Measurements from ENCODE around the gene PRG2.
"Not testable (repeated sequence)": the region's sequence is repeated elsewhere in the genome, so short reads cannot be mapped to it uniquely, and the experiment has no call there.

Gene PRG2

DNA sequence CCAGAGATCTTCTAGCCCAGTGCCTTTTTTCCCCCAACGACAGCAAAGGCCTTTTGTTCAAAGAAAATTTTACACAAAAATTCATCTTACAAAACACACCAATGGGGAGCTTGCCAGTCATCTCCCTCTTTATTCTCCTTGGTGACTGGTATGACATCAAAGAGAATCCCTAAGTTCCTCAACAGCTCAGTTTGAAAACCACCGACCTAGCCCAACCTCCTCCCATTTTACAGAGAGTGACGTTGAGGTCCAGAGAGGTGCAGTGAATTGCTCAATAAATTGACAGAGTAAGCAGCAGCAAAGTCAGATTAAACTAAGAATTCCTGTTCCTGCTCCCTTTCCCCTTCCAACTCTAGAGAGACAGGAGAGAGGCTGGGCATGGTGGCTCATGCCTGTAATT lies 28.7 kb upstream of the PRG2 start:
- no peak for DNase-seq (ENCODE audit: low spot score)

DNA sequence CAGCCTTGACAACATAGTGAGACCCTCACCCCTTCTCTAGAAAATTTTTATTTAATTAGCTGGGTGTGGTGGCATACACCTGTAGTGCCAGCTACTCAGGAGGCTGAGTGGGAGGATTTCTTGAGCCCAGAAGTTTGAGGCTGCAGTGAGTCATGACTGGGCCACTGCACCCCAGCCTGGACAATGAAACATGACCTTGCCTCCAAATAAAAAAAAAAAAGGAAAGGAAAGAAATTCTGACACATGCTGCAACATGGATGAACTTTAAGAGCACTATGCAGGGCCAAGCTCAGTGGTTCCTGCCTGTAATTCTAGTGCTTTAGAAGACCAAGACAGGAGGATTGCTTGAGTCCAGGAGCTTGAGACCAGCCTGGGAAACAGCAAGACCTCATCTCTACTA lies 27.7 kb upstream of the PRG2 start:
- no peak for DNase-seq (ENCODE audit: low spot score)

GRCh38 chr11:57417056-57417455 lies 26.6 kb upstream of the PRG2 start:
- DNase-seq (ENCODE audit: low spot score), result no peak

DNA sequence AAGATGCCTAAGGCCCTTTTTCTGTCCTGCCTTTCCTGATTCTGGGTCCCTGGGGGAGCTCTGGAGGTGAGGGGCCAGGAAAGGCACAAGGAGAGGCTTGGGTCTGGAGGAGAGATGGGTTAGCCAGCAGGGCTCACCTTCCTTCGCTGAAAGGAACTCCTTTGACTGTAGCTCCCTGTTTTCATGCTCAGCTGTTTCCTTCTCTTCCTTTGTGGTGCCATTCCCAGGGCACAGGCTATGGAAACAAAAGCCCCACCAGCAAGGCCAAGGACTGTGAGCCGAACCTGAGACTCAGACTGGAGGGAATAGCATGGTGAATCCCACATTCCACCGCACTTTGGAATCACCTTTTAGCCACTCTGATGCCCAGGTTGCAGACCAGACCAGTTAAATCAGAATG lies 26.0 kb upstream of the PRG2 start:
- no peak for DNase-seq (ENCODE audit: low spot score)

GRCh38 chr11:57414612-57415212 lies 24.3 kb upstream of the PRG2 start:
- DNase-seq (ENCODE audit: low spot score), result no peak

DNA sequence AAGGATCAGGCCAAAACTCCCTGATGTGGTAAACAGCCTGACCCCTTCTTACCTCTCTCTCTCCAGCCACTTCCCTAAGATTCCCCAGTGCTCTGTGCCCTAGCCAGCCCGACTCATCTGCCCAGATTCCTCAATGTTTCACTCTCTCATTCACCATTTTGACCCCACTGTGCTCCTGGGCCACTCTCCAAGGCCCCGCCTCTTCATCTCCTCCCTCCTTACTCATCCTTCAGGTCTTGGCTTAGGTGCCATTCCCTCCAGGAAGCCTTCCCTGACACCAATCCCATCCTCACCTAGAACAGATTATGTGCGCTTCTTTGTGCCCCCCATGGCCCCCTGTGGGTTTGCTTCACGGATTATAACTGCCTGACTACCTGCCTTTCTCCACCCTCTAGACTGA lies 23.2 kb upstream of the PRG2 start:
- no peak for DNase-seq (ENCODE audit: low spot score)

DNA sequence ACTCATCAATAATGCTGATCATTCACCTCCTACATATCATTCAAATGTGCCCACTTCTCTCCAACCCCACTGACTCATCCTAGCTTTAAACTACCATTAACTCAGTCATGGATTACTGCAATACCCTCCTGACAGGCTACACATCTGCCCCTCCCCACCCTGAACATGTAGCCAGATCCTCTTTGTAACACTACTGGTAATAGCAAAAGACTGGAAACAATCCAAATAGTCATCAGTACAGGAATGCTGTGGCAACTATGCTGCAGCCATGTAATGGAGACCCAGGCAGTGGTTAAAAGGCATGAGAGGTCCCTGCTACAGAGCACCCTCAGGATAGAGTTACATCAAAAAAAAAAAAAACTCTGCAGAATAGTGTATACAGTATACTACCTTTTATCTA lies 19.8 kb upstream of the PRG2 start:
- no peak for DNase-seq (ENCODE audit: low spot score)

GRCh38 chr11:57409321-57410100 lies 19.1 kb upstream of the PRG2 start:
- no peak for DNase-seq (ENCODE audit: low spot score)

DNA sequence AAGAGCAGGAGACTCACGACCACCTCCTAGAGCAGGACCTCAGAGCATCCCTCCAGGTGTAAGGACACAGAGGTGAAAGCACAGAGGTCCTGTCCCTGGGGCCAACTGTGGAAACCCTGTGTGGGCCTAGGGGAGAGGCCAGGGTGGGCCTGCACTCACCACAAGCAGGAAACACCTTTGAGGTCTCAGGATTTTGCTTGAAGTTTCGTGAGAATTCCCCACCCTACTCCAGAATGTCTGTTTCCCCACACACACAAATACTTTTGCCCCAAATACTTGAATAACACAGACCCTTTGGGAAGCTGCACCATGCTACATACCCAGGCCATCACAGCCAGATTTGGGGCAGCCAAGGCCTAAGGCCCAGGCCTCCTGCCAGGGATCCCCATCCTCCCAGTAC lies 18.3 kb upstream of the PRG2 start:
- DNase-seq (ENCODE audit: low spot score), result no peak

GRCh38 chr11:57407941-57408475 lies 17.6 kb upstream of the PRG2 start:
- DNase-seq (ENCODE audit: low spot score), result no peak

DNA sequence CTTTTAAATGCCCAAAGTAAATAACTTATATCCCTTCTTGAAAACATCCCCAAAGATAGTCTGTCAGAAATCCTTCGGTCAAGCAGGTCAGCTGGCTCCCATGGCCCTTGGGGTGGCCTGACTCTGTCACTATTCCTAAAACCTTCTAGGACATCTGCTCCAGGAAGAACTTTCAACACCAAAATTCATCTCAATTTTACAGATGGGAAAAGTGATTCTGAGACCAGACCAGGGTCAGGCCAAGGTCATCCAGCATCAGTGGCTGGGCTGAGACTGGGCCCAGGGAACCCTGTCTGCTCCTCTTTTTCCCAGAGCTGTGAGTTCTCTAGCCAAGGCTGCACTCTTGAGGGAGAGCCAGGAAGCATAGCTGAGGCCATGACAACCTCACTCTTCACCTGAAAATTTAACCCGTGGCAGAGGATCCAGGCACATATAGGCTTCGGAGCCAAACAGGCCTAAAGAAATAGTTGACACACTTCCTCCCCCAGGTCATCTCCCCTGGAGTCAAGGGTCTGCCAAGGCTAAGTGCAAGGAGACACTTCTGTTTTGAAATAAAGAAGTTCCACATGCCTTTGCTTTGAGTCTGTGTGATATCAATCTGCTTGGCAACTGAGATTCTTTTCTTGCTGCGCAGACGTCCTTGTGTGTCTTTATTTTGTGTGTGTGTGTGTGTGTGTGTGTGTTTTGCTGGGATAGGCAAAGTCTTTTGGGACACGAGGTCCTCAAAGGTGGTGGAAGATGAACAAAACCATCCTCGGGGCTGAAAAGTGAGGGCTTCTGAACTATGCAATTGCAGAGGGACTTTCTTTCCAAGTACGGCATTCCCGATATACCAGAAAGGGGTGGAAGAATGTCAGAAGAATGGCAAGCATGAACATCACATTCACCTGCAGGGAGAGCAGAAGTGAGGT lies 16.8 kb upstream of the PRG2 start:
- no peak for DNase-seq (ENCODE audit: low spot score)

DNA sequence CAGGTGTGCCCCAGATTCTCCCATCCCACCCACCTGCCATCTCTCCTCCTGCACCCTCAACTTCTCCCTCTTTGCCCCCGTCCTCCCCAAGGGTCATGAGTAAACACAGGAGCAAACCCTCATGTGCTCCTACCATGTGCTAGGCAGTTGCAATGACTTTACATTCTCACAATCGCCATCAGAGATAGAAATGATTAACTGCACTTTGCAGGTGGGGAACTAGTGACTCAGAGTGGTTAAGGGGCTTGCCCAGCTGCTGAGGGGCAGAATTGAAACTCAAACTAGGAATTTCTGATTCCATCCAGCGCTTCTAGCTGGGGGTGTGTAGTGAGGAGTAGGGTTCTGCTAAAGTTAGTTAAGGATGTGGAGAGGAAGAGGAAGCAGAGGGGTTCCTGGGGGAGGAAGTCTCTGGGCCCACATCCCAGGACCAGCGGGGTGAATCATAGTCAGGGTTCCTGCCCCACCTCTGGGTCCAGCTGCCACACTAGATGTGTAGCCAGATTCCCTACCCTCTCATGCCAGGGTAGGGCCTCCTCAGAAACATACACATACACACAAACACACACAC lies 16.0 kb upstream of the PRG2 start:
- DNase-seq (ENCODE audit: low spot score), result no peak

DNA sequence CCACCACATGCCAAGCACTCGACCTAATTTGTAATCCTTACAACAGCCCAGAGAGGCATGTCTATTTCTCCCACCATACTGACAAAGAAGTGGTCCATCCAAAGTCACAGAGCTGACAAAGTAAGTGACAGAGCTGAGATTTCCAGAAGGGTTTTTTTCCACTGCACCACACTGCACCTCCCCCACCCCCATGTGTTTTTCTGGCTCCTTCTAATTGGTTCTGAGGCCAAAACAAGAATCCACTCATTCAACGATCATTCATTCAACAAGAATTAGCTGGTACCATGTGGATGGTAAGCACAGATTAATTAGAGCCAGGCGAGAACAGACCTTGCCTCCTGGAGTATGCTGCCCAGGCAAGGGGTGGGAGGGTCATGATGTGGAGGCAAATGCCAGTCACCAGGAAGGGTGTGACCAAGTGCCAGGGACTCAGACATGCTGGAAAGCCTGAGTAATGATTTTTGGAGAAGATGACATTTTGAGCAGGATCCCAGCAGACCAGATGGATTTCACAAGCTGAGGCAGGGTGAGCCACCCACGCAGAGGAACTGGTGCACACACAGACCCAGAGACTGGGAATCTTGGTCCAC lies 14.9 kb upstream of the PRG2 start:
- no peak for DNase-seq (ENCODE audit: low spot score)

DNA sequence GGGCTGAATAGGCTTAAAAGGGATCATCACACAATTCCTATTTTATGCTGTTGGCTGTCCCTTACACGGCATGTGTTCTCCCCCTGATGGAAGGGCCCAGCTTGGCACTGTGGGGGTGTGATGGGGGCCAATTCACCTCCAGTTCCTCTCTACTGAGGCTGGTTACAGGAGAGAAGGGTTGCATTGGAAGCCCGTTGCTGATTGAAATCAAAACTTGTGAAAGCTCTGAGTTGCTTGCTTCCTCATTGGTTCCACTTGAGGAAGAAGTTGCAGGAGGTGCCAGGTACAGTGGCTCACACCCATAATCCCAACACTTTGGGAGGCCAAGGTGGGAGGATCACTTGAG lies 13.3 kb upstream of the PRG2 start:
- no peak for DNase-seq (ENCODE audit: low spot score)

- DNase-seq (ENCODE audit: low spot score), result not testable (repeated sequence)
Measured at GRCh38 chr11:57403003-57403801, 12.8 kb upstream of the PRG2 start.

GRCh38 chr11:57402188-57403002 lies 11.9 kb upstream of the PRG2 start:
- DNase-seq (ENCODE audit: low spot score), result no peak

DNA sequence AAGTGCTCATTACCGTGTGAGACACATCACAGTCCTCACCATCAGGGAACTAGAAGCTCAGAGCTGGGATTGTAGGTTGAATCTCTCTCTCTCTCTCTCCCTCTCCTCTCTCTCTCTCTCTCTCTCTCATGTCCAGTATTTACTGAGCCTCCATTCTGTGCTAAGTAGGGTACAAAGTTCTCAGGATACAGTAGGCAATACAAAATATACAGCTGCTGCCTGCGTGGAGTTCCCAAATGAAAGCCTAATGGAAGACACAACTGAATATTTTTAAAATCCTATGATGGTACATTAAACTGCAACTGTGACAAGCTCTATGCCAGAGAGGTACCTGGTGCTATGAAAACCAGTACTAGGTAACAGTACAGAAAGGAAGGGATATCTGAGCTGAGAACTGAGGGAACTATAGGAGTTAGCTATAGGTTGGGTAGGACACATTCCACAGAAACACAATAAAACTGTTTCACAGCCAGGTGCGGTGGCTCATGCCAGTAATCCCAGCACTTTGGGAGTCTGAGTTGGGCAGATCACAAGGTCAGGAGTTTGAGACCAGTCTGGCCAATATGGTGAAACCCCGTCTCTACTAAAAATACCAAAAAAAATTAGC lies 9.6 kb upstream of the PRG2 start:
- DNase-seq (ENCODE audit: low spot score), result no peak

GRCh38 chr11:57399221-57399620 lies 8.8 kb upstream of the PRG2 start:
- DNase-seq (ENCODE audit: low spot score), result no peak

- DNase-seq (ENCODE audit: low spot score), result no peak
Measured at GRCh38 chr11:57397394-57397990, 7.0 kb upstream of the PRG2 start.

Measured in putamen (tissue), 1 donor.